NCI-H345 treated with DMSO at 0.1 percent for 48 hours (cell line): ENCODE data around the gene RTN4RL1.

Source experiments
- DNase-seq: peaks from one replicate; lab custom pipeline; 2025; ENCODE audit not compliant: unreplicated experiment; lab: John Stamatoyannopoulos, UW

Gene RTN4RL1

GRCh38 chr17:1978396-1978949 is 46.7 kb downstream of the RTN4RL1 start:
- DNase-seq: no peak

- DNase-seq: no peak
These were observed 47.3 kb downstream of the RTN4RL1 start for GRCh38 chr17:1977583-1978395.

DNA sequence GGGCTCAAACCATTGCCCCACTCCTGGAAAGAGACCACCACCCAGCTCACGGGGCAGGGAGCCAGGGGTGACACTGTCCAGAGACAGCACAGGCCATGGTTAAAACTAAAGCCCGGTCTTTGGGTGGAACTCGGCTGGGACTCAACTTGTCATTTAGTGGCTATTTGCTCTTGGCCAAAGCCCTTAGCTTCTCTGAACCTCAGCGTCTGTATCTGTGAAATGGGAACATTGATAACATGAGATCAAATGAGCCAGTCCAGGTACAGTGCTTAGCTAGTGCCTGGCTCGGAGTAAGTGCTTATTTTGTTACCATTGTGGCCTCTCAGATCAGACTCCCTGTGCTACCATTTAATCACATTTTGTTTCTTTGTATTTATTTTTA is 48.5 kb downstream of the RTN4RL1 start:
- no peak for DNase-seq

GRCh38 chr17:1976000-1976682 is 49.0 kb downstream of the RTN4RL1 start:
- no peak for DNase-seq

DNA sequence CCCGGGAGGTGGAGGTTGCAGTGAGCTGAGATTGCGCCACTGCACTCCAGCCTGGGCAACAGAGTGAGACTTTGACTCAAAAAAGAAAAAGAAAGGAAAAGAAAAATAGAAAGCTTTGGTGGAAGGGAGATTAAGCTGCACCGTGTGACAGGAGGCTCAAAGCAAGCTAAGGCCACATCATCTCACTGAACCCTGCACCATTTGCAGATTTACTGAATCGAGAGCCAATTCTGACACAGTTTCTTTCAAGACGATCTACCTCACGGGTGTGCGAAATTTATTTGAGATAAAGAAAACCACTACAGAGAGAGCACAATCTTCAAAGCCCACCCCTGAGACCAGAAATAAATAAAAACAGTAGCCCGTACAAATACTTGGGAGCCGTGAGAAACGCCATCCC is 49.6 kb downstream of the RTN4RL1 start:
- DNase-seq: no peak

GRCh38 chr17:1972487-1973160 is 52.5 kb downstream of the RTN4RL1 start:
- DNase-seq: no peak

GRCh38 chr17:1970843-1971384 is 54.2 kb downstream of the RTN4RL1 start:
- no peak for DNase-seq

DNA sequence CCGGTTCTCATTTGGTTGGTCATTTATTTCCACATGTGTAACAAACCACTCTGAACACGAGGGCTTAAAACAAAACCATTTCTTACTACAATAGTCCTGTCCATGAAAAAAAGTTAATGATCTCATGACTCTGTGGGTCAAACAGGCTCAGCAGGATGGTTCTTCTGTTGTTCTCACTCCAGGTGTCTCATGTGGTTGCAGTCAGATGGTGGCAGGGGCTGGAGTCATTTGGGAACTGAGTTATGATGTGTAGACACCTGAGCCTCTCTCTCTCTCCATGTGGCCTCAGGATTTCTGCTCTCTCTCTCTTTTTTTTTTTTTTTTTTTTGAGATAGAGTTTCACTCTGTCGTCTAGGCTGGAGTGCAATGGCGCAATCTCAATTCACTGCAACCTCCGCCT is 55.4 kb downstream of the RTN4RL1 start:
- no peak for DNase-seq

- no peak for DNase-seq
These were observed 57.9 kb downstream of the RTN4RL1 start for GRCh38 chr17:1967213-1967612.

DNA sequence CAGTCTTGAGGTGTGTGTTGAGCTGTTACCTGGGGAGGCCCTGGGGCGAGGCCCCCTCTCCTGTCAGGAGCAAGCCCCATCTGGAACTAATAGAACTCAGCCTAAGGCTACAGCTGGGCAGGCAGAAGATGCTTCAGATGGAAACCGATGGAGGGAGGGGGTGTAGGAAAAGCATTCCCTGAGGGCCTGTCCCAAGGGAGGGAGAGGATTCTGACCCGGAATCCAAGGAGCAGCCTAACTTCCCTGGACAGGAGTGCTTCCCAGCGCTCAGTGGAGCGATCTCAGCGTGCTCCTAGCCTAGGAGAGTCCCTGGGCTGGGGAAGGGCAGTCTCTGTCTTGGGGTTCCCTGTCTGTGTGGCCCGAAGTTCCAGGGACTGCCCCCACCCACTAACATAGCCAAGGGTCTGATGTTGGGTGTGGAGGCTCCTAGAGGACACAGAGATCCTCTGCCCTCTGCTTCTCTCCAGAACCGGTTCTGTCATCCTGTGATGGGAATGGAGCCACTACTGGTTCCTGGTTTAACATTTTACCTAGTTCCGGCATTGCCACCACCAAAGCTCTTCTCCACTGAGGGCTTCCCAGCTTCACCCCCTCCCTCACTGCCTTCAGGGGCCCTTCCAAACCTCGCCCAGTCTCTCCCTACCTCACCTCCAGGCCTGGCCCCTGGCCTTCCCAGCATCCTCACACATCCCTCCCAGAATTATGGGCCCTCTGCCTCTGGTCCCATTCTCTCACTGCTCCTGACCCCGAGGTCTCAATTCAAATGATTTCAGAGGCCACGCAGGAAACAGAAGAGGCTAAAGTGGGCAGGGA is 58.7 kb downstream of the RTN4RL1 start:
- DNase-seq: no peak

DNA sequence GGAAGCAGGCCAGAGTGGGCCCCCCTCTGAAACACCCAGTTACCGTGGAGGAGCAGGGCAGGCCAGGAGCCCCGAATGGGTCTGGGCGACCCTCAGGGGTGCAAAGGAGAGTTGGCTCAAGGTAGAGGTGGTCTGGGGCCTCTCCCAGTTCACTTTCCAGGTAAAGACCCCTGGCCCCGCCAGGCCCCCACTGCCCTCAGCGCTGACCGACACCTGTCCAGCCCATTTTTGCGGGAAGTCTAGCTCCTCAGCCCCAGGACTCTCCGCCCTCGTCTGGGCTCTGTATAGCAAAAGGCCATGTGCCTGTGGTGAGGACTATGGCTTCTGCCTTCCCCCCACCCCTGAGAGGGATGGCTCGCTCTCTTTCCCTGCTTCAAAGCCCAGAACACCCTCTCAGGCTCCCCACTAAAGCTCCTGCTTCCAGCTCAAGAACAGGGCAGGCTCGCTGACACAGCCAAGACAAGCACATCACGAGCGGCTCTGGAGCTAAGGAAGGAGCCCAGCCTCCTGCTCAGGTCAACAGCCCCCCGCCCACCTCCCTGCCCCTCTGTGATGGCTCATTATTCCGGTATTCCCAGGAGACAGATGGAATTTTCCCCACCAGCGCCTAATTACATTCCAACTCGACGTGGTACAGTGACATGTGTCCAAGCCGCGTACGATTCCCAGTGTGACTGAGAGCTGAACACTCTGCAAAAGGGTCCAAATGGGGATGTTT is 59.4 kb downstream of the RTN4RL1 start:
- no peak for DNase-seq

GRCh38 chr17:1963250-1963649 is 61.9 kb downstream of the RTN4RL1 start:
- no peak for DNase-seq

DNA sequence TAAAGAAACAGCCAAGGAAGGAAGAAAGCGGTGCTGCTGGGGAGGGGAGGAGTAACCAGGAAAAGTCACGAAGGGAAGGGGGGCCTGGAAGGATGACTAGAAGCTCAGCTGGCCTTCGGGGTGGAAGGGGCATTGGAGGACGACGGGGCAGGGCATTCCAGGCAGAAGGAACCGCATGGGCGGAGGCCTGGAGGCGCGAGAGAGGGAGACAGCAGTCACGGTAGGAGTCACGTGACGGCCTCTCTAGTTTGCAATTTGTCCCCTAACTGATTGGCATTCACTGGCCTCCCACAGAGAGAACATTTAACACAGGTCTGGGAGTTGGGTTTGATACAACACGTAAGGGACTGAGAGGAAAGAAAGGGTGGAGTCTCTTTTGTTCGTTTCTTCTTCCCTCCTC is 63.9 kb downstream of the RTN4RL1 start:
- DNase-seq: no peak

DNA sequence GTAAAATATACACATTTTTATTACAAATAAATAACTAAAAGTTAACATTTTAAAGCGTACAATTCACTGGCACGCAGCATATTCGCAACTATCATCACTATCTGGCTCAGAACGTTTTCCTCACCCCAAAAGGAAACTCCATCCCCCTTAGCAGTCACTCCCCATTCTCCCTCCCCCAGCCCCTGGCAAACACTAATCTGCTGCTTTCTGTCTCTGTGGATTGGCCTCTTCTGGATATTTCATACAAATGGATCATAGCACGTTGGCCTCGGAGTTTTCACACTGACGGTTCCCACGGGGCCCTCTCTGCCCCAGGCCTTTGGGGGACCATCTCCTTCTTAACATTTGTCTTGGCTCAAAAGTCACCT is 64.6 kb downstream of the RTN4RL1 start:
- DNase-seq: no peak

GRCh38 chr17:1959871-1960544 is 65.1 kb downstream of the RTN4RL1 start:
- DNase-seq: no peak

DNA sequence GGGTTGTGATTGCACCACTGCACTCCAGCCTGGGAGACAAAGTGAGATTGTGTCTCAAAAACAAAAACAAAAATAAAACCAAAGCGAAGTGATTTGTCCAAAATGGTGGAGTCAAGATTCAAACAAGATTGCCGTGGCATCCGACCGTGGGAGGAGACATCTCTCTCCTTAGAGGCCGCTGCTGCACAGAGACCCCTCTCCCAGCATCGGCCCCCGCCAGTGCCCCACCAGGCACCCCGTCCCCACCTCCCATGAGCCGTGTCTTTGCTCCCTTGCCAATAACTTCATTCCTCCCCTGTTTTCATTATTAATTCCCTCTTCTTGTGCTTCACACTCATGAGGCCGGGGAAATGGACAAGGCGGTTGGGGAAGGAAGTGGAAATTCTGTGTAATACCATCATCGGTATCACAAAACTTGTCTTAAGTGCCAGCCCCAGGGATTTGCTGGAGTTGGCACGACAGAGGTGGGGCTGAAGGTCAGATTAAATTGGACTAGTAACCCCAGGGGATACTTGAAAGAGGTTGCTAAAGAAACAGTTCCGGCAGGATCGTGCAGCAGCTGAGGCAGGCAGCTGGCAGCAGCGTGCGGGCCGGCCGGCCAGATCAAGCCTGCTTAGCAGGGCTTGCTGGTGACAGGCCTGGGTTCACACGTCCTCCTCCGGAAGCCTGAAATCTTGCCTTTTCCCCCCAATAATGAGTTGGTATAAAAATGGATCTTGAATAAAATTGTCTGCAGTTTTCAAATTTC is 66.8 kb downstream of the RTN4RL1 start:
- DNase-seq: no peak

- no peak for DNase-seq
These were observed 68.1 kb downstream of the RTN4RL1 start for GRCh38 chr17:1957037-1957436.

- DNase-seq: peak; percentile 1
These were observed 69.0 kb downstream of the RTN4RL1 start for GRCh38 chr17:1956134-1956533.

DNA sequence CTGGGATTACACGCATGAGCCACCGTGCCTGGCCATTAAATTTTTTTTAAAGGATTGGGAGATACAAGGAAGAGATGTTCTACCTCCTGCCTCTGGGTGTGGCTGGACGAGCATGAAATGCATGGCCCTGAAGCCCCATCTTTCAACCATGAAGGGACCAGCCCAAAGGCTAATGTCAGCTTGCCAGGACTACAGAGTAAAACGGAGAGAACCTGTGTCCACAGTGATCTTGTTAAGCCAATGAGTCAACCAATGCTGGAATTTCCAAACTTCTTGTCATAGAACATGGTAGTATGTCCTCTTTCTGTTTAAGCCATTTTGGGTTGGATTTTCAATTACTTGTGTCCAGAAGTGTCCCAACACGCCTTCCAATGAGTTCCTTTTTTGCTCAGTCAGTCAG is 71.3 kb downstream of the RTN4RL1 start:
- DNase-seq: no peak
